HepG2 (cell line): ENCODE results near the gene ZNF292.

Experiments used
- CHD4 ChIP-seq: fragments of 200-600 bp; sonication (generic); IDR thresholded peaks from 2 replicates; pipeline ENCODE4 v1.7.0; 2017; ENCODE audit warnings: mild to moderate bottlenecking, low read length, borderline replicate concordance
- CTCF ChIP-seq: sonication (generic); formaldehyde crosslinking; IDR thresholded peaks from 2 replicates; pipeline ENCODE4 v1.5.0; 2020; ENCODE audit warnings: mild to moderate bottlenecking, missing genetic modification reagents, moderate library complexity
- KAT7 ChIP-seq: IDR thresholded peaks from 2 replicates; pipeline ENCODE4 v1.6.1; 2018; ENCODE audit warnings: borderline replicate concordance, missing compliant biosample characterization
- NFE2L2 ChIP-seq: fragments of 150-350 bp; IDR thresholded peaks from 2 replicates; pipeline ENCODE4 v1.6.1; 2014; ENCODE audit warnings: low read length
- PRDM4 ChIP-seq: sonication (generic); formaldehyde crosslinking; IDR thresholded peaks from 2 replicates; pipeline ENCODE4 v1.9.0; 2021; ENCODE audit warnings: missing genetic modification reagents, borderline replicate concordance
- ZBTB7A ChIP-seq: sonication (generic); formaldehyde crosslinking; IDR thresholded peaks from 2 replicates; pipeline ENCODE4 v1.8.0; 2022; ENCODE audit warnings: mild to moderate bottlenecking, missing genetic modification reagents
- ZMYM3 ChIP-seq: sonication (generic); formaldehyde crosslinking; IDR thresholded peaks from 2 replicates; pipeline ENCODE4 v1.5.1; 2020; ENCODE audit warnings: mild to moderate bottlenecking, missing genetic modification reagents
- ZNF354B ChIP-seq: sonication (generic); formaldehyde crosslinking; IDR thresholded peaks from 2 replicates; pipeline ENCODE4 v1.8.0; 2022; ENCODE audit warnings: mild to moderate bottlenecking, missing genetic modification reagents
- ZNF414 ChIP-seq: sonication (generic); formaldehyde crosslinking; IDR thresholded peaks from 2 replicates; pipeline ENCODE4 v1.5.0; 2020; ENCODE audit warnings: missing genetic modification reagents
- ZNF747 ChIP-seq: sonication (generic); formaldehyde crosslinking; IDR thresholded peaks from 2 replicates; pipeline ENCODE4 v1.8.1; 2023; ENCODE audit warnings: missing genetic modification reagents, mild to moderate bottlenecking, borderline replicate concordance

- TF ChIP-seq CTCF (no peak), KAT7 (no peak), ZMYM3 (CRISPR knock-in tag) (no peak), ZNF354B (CRISPR knock-in tag) (no peak), ZBTB7A (CRISPR knock-in tag) (no peak), CHD4 (no peak), PRDM4 (CRISPR knock-in tag) (no peak), ZNF747 (CRISPR knock-in tag) (no peak), NFE2L2 (no peak), ZNF414 (no peak)
Measured at GRCh38 chr6:87154641-87154992, 748 bp upstream of the ZNF292 start.
